GM12891 (cell line): ENCODE data around the gene CCT5.

ENCODE experiments used
- POLR2A ChIP-seq: IDR thresholded peaks from 2 replicates; pipeline ENCODE4 v1.6.1; 2011; ENCODE audit warnings: low read depth, low read length, control low read depth
- POLR2AphosphoS5 ChIP-seq: IDR thresholded peaks from 2 replicates; pipeline ENCODE4 v1.6.1; 2011; ENCODE audit warnings: low read depth, low read length, control low read depth
- SPI1 ChIP-seq: IDR thresholded peaks from 2 replicates; pipeline ENCODE4 v1.6.1; 2011; ENCODE audit warnings: low read depth, low read length, control low read depth
- TAF1 ChIP-seq: IDR thresholded peaks from 2 replicates; pipeline ENCODE4 v1.6.1; 2011; ENCODE audit warnings: low read depth, low read length, control low read depth

- no peak for TF ChIP-seq POLR2A
- TF ChIP-seq POLR2AphosphoS5 = no peak
- no peak for TF ChIP-seq SPI1
- no peak for TF ChIP-seq TAF1
Observed at GRCh38 chr5:10301842-10302610, 51.9 kb downstream of the CCT5 start.
